ENCODE measurements around the gene ZNF610. TPM values are rescaled to one million over a fixed set of nuclear protein-coding genes. Genes with fewer than 3 reads are reported as not detected.
"Not testable (repeated sequence)": the region's sequence is repeated elsewhere in the genome, so short reads cannot be mapped to it uniquely, and the experiment has no call there.

The ZNF610 gene
- 1 to 10 TPM; 1.4 to 9.4 TPM for total RNA-seq
- polyA plus RNA-seq = 1 to 10 TPM in 1 of 2 donors, under 1 TPM in 1; 0.96 to 1.3 TPM
- long read RNA-seq, donor 1, partial matches to known transcripts = 0 of 5 reads
- long read RNA-seq, donor 1, other reads (novel, unspliced or antisense) = 0 of 5 reads
- long read RNA-seq, donor 2, partial matches to known transcripts = 0 of 1 reads
- long read RNA-seq, donor 2, other reads (novel, unspliced or antisense) = 0 of 1 reads
- long read RNA-seq, donor 3, partial matches to known transcripts = 0 of 1 reads
- long read RNA-seq, donor 3, other reads (novel, unspliced or antisense) = 0 of 1 reads
- long read RNA-seq, donor 4, partial matches to known transcripts = 26 of 28 reads
- long read RNA-seq, donor 4, other reads (novel, unspliced or antisense) = 0 of 28 reads
- long read RNA-seq, donor 5, partial matches to known transcripts = 0 of 7 reads
- long read RNA-seq, donor 5, other reads (novel, unspliced or antisense) = 0 of 7 reads

DNA sequence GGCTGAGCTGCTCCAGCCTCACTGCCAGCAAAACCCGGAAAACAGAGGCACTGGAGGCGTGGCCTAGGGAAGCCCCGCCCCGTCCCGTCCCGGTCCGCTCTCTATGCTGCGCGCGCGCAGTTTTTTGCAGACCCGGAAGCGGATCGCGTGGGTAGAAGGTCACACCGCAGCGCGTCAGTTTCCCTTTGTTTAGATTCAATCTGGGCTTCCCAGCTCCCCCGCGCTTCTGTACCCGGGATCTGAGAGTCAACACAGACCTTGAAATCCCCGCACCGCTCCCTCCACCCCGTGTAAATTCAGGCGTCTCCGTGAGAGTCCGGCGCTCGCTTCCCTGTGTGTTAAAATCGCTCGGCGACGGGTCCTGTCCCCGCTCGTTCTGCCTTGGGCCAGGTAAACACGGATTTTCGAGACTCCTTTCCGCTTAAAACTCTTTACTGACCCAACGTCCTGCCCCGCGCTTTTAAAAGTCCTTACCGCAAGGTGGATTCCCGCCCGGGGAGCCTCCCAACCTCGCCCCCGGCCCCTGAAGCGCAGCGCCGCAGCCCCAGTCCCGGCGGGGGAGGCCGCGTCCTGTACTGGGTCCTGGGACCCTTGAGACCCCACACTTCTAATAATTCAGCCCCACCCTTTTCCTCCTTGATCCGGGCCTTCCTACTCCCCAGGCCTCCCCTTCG is at the start of gene ZNF610:
TSS of gene ZNF610 (plus strand) at position 127 of the 674 bp plus-strand sequence. CDS start 12,930 bp downstream, outside the sequence.
- peaks cover 0 to 9% (median 2%) of the 10 kb centered on the region in 5 donors for H3K4me1 ChIP-seq (ENCODE audit: control insufficient read depth in 5 of 5, insufficient read depth in 5 of 5, low read length in 5 of 5)
- peak; percentile 91 to 93 (median 92) for DNase-seq

GRCh38 chr19:52286256-52286655 is 49.8 kb upstream of the ZNF610 start:
- Histone ChIP-seq H3K27me3 (ENCODE audit: control insufficient read depth in 3 of 3, insufficient read depth in 3 of 3, low read length in 2 of 3) (no peaks in the 10 kb centered on the region), H3K4me1 (ENCODE audit: control insufficient read depth in 5 of 5, insufficient read depth in 5 of 5, low read length in 5 of 5) (no peaks in the 10 kb centered on the region), H3K27ac (ENCODE audit: low read depth in 1 of 2, low read length in 1 of 2) (no peak overlapping the region), H3K36me3 (ENCODE audit: control insufficient read depth in 4 of 4, insufficient read depth in 4 of 4, low read length in 4 of 4) (peaks cover 36 to 48% (median 44%) of the 10 kb centered on the region in 4 donors), H3K9me3 (ENCODE audit: control insufficient read depth in 4 of 4, insufficient read depth in 3 of 4, low read length in 3 of 4) (peaks cover 0 to 32% (median 0%) of the 10 kb centered on the region in 4 donors), H3K4me3 (no peak overlapping the region), H3K9ac (ENCODE audit: insufficient read depth in 1 of 2, low read length in 2 of 2) (no peak overlapping the region)
- 93% methylated on average over 6 of the region's 6 CpGs for WGBS, 2 donors
- TF ChIP-seq, protein P1, sequence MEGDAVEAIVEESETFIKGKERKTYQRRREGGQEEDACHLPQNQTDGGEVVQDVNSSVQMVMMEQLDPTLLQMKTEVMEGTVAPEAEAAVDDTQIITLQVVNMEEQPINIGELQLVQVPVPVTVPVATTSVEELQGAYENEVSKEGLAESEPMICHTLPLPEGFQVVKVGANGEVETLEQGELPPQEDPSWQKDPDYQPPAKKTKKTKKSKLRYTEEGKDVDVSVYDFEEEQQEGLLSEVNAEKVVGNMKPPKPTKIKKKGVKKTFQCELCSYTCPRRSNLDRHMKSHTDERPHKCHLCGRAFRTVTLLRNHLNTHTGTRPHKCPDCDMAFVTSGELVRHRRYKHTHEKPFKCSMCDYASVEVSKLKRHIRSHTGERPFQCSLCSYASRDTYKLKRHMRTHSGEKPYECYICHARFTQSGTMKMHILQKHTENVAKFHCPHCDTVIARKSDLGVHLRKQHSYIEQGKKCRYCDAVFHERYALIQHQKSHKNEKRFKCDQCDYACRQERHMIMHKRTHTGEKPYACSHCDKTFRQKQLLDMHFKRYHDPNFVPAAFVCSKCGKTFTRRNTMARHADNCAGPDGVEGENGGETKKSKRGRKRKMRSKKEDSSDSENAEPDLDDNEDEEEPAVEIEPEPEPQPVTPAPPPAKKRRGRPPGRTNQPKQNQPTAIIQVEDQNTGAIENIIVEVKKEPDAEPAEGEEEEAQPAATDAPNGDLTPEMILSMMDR (IDR thresholded peaks at IDR 0.05; ENCODE audit: control extremely low read depth, extremely low read depth) = no peak
- no peak for DNase-seq
- ATAC-seq (ENCODE audit: insufficient read depth, low FRiP score) = no peak

More for the DNA sequence above, at the start of gene ZNF610:
- H3K27ac ChIP-seq (ENCODE audit: low read depth in 1 of 2, low read length in 1 of 2) = peak within 1 kb of the TSS; percentile 79 to 92
- peak within 1 kb of the TSS; percentile 73 for H3K4me3 ChIP-seq
- peaks cover 0 to 34% (median 15%) of the 10 kb centered on the region in 4 donors for H3K9me3 ChIP-seq (ENCODE audit: control insufficient read depth in 4 of 4, insufficient read depth in 3 of 4, low read length in 3 of 4)
- peaks cover 0 to 2% (median 0%) of the 10 kb centered on the region in 4 donors for H3K36me3 ChIP-seq (ENCODE audit: control insufficient read depth in 4 of 4, insufficient read depth in 4 of 4, low read length in 4 of 4)
- H3K27me3 ChIP-seq (ENCODE audit: control insufficient read depth in 3 of 3, insufficient read depth in 3 of 3, low read length in 2 of 3) = no peaks in the 10 kb centered on the region
- peak; percentile 96 for ATAC-seq (ENCODE audit: insufficient read depth, low FRiP score)
- TF ChIP-seq, protein P1 (IDR thresholded peaks at IDR 0.05; ENCODE audit: control extremely low read depth, extremely low read depth) = no peak
- 1% methylated on average over 55 of the region's 55 CpGs for WGBS, 2 donors
- H3K9ac ChIP-seq (ENCODE audit: insufficient read depth in 1 of 2, low read length in 2 of 2) = peak within 1 kb of the TSS; percentile 89 to 90

DNA sequence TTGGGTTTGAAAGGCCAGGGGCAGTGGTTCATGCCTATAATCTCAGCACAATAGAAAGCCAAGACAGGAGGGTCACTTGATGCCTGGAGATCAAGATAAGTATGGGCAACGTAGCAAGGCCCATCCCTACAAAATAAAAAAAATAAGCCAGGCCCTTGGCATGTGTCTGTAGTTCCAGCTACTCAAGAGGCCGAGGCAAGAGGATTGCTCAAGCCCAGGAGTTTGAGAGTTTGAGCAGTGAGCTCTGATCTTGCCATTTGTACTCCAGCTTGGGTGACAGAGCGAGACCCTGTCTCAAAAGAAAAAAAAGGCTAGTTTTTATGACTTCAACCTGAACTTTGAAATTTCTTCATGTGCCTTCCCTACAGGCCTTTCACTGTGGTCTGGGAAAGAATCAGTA is 44.3 kb upstream of the ZNF610 start:
- Histone ChIP-seq H3K27ac (ENCODE audit: low read depth in 1 of 2, low read length in 1 of 2) (no peak overlapping the region), H3K4me1 (ENCODE audit: control insufficient read depth in 5 of 5, insufficient read depth in 5 of 5, low read length in 5 of 5) (peaks cover 0 to 5% (median 1%) of the 10 kb centered on the region in 5 donors), H3K36me3 (ENCODE audit: control insufficient read depth in 4 of 4, insufficient read depth in 4 of 4, low read length in 4 of 4) (peaks cover 13 to 21% (median 16%) of the 10 kb centered on the region in 4 donors), H3K27me3 (ENCODE audit: control insufficient read depth in 3 of 3, insufficient read depth in 3 of 3, low read length in 2 of 3) (no peaks in the 10 kb centered on the region), H3K4me3 (no peak overlapping the region), H3K9me3 (ENCODE audit: control insufficient read depth in 4 of 4, insufficient read depth in 3 of 4, low read length in 3 of 4) (peaks cover 0 to 11% (median 0%) of the 10 kb centered on the region in 4 donors), H3K9ac (ENCODE audit: insufficient read depth in 1 of 2, low read length in 2 of 2) (no peak overlapping the region)
- ATAC-seq (ENCODE audit: insufficient read depth, low FRiP score) = no peak
- 83 to 85% methylated on average over 3 of the region's 3 CpGs for WGBS, 2 donors
- TF ChIP-seq, protein P1 (IDR thresholded peaks at IDR 0.05; ENCODE audit: control extremely low read depth, extremely low read depth) = no peak
- no peak for DNase-seq

DNA sequence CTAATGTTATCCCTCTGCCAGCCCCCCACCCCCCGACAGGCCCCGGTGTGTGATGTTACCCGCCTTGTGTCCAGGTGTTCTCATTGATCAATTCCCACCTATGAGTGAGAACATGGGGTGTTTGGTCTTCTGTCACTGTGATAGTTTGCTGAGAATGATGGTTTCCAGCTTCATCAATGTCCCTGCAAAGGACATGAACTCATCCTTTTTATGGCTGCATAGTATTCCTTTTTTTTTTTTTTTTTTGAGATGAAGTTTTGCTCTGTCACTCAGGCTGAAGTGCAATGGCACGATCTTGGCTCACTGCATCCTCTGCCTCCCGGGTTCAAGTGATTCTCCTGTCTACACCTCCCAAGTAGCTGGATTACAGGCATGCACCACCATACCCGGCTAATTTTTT is 43.1 kb upstream of the ZNF610 start:
- DNase-seq; ATAC-seq (ENCODE audit: insufficient read depth, low FRiP score); H3K4me1 ChIP-seq (ENCODE audit: control insufficient read depth in 5 of 5, insufficient read depth in 5 of 5, low read length in 5 of 5); H3K27ac ChIP-seq (ENCODE audit: low read depth in 1 of 2, low read length in 1 of 2); H3K4me3 ChIP-seq; H3K9me3 ChIP-seq (ENCODE audit: control insufficient read depth in 4 of 4, insufficient read depth in 3 of 4, low read length in 3 of 4); H3K9ac ChIP-seq (ENCODE audit: insufficient read depth in 1 of 2, low read length in 2 of 2); H3K27me3 ChIP-seq (ENCODE audit: control insufficient read depth in 3 of 3, insufficient read depth in 3 of 3, low read length in 2 of 3): not testable (repeated sequence)
- 97 to 100% methylated on average over 6 of the region's 6 CpGs for WGBS, 2 donors
- peaks cover 12 to 21% (median 15%) of the 10 kb centered on the region in 4 donors for H3K36me3 ChIP-seq (ENCODE audit: control insufficient read depth in 4 of 4, insufficient read depth in 4 of 4, low read length in 4 of 4)

Data from lung (tissue), 16 donors.